Measurements from ENCODE around the gene GYPB.
"Not testable (repeated sequence)": the region's sequence is repeated elsewhere in the genome, so short reads cannot be mapped to it uniquely, and the experiment has no call there.

The GYPB gene

GRCh38 chr4:144021336-144021990, 2.3 kb upstream of the GYPB start:
- TF ChIP-seq CTCF (IDR thresholded peaks at IDR 0.05; ENCODE audit: borderline replicate concordance, control extremely low read depth, extremely low read depth, insufficient read depth, missing control alignments), result peak; percentile 47
- DNase-seq (ENCODE audit: low spot score); in situ Hi-C loops (cut with MboI; ENCODE audit: low sequenced_read_pairs, unreplicated experiment): not testable (repeated sequence)

- DNase-seq (ENCODE audit: low spot score); in situ Hi-C loops (cut with MboI; ENCODE audit: low sequenced_read_pairs, unreplicated experiment): not testable (repeated sequence)
These were observed 768 bp downstream of the GYPB start for GRCh38 chr4:144018223-144019000.

GRCh38 chr4:144017271-144017670, 1.9 kb downstream of the GYPB start:
- DNase-seq (ENCODE audit: low spot score); in situ Hi-C loops (cut with MboI; ENCODE audit: low sequenced_read_pairs, unreplicated experiment): not testable (repeated sequence)

- DNase-seq (ENCODE audit: low spot score); in situ Hi-C loops (cut with MboI; ENCODE audit: low sequenced_read_pairs, unreplicated experiment): not testable (repeated sequence)
These were observed 3.0 kb downstream of the GYPB start for GRCh38 chr4:144016057-144016605.

GRCh38 chr4:144014808-144015207, 4.4 kb downstream of the GYPB start:
- in situ Hi-C loops (cut with MboI; ENCODE audit: low sequenced_read_pairs, unreplicated experiment), result no loop called here
- TF ChIP-seq CTCF (IDR thresholded peaks at IDR 0.05; ENCODE audit: borderline replicate concordance, control extremely low read depth, extremely low read depth, insufficient read depth, missing control alignments), result no peak
- DNase-seq (ENCODE audit: low spot score), result no peak

- in situ Hi-C loops (cut with MboI; ENCODE audit: low sequenced_read_pairs, unreplicated experiment); DNase-seq (ENCODE audit: low spot score): not testable (repeated sequence)
These were observed 10.6 kb downstream of the GYPB start for GRCh38 chr4:144008602-144009001.

GRCh38 chr4:144007960-144008359, 11.2 kb downstream of the GYPB start:
- DNase-seq (ENCODE audit: low spot score); in situ Hi-C loops (cut with MboI; ENCODE audit: low sequenced_read_pairs, unreplicated experiment): not testable (repeated sequence)

GRCh38 chr4:144006200-144006803, 12.9 kb downstream of the GYPB start:
- DNase-seq (ENCODE audit: low spot score); in situ Hi-C loops (cut with MboI; ENCODE audit: low sequenced_read_pairs, unreplicated experiment): not testable (repeated sequence)

GRCh38 chr4:144005558-144005953, 13.6 kb downstream of the GYPB start:
- in situ Hi-C loops (cut with MboI; ENCODE audit: low sequenced_read_pairs, unreplicated experiment), result not testable (repeated sequence)

GRCh38 chr4:144004868-144005557, 14.2 kb downstream of the GYPB start:
- DNase-seq (ENCODE audit: low spot score); in situ Hi-C loops (cut with MboI; ENCODE audit: low sequenced_read_pairs, unreplicated experiment): not testable (repeated sequence)

More at GRCh38 chr4:144005558-144005953, 13.6 kb downstream of the GYPB start:
- not testable (repeated sequence) for DNase-seq (ENCODE audit: low spot score)

- in situ Hi-C loops (cut with MboI; ENCODE audit: low sequenced_read_pairs, unreplicated experiment); DNase-seq (ENCODE audit: low spot score): not testable (repeated sequence)
These were observed 15.3 kb downstream of the GYPB start for GRCh38 chr4:144003890-144004265.

- DNase-seq (ENCODE audit: low spot score); in situ Hi-C loops (cut with MboI; ENCODE audit: low sequenced_read_pairs, unreplicated experiment): not testable (repeated sequence)
These were observed 15.8 kb downstream of the GYPB start for GRCh38 chr4:144003205-144003889.

GRCh38 chr4:144000331-144000995, 18.7 kb downstream of the GYPB start:
- DNase-seq (ENCODE audit: low spot score); in situ Hi-C loops (cut with MboI; ENCODE audit: low sequenced_read_pairs, unreplicated experiment): not testable (repeated sequence)

- DNase-seq (ENCODE audit: low spot score); in situ Hi-C loops (cut with MboI; ENCODE audit: low sequenced_read_pairs, unreplicated experiment): not testable (repeated sequence)
These were observed 23.0 kb downstream of the GYPB start for GRCh38 chr4:143996193-143996592.
